BJ (cell line): ENCODE measurements around the gene TGFBR3L. TPM values are rescaled to one million over a fixed set of nuclear protein-coding genes. Genes with fewer than 3 reads are reported as not detected.

ENCODE experiments used
- CTCF ChIA-PET: fragments of 350-600 bp; formaldehyde crosslinking; extraction: SDS; loops from one replicate; lab custom pipeline; 2021; ENCODE audit warnings: antibody characterized with exemption, inconsistent platforms; lab: Yijun Ruan, JAX
- POLR2A ChIA-PET: fragments of 300-600 bp; sonication (Branson Sonifier 250); formaldehyde crosslinking; extraction: SDS; loops from one replicate; lab custom pipeline; 2021; ENCODE audit warnings: antibody characterized with exemption; lab: Charles Lee
- DNase-seq: peaks from one replicate; pipeline ENCODE4 v3.0.0-alpha.2; 2011; ENCODE audit warnings: low read depth
- H3K27me3 ChIP-seq: 2 replicates; pipeline ENCODE4 v1.6.0; 2011; ENCODE audit warnings: low read length; ENCODE audit not compliant: control insufficient read depth, insufficient read depth
- H3K36me3 ChIP-seq: 2 replicates; pipeline ENCODE4 v1.5.1; 2011; ENCODE audit warnings: low read length; ENCODE audit not compliant: control insufficient read depth, insufficient read depth
- H3K4me3 ChIP-seq: 2 replicates; pipeline ENCODE4 v1.5.1; 2011; ENCODE audit warnings: low read depth, mild to moderate bottlenecking, control low read depth, low read length
- polyA plus RNA-seq: library from polyadenylated mRNA; depleted of rRNA; stranded (reverse); fragments of >200 nt; gene quantifications from 2 replicates; pipeline ENCODE4 v1.2.3, GENCODE V29; 2011
- TF ChIP-seq, protein P1 (sequence below): IDR thresholded peaks from 2 replicates; pipeline ENCODE4 v1.5.1; 2011; ENCODE audit warnings: low read depth, mild to moderate bottlenecking, control low read depth, inconsistent platforms, low read length, moderate library complexity; ENCODE audit not compliant: insufficient read depth

The TGFBR3L gene
- polyA plus RNA-seq, 1 experiment = 0.50 TPM

DNA sequence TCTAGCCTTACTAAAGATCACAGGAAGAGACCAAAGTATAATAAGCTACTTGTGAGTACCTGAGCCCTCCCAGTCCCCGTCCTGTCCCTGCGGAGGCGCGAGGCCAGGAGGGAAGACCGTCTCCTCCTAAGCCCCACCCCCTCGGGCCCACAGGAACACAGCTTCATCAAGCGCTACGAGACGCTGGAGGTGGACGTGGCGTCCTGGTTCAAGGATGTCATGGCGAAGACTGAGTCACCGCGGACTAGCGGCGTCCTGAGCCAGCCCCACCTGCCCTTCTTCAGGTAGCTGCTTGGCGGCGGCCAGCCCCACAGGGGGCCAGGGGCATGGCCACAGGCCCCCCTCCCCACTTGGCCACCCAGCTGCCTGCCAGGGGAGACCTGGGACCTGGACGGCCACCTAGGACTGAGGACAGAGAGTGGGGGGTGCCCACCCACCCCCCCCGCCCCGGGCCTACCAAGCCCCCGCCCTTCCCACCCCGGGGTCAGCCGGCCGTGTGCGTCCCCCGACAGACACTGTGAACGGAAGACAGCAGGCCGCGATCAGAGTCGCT lies 2.4 kb upstream of the TGFBR3L start:
- no peak for DNase-seq
- H3K4me3 ChIP-seq = no peak overlapping the region
- TF ChIP-seq, protein P1, sequence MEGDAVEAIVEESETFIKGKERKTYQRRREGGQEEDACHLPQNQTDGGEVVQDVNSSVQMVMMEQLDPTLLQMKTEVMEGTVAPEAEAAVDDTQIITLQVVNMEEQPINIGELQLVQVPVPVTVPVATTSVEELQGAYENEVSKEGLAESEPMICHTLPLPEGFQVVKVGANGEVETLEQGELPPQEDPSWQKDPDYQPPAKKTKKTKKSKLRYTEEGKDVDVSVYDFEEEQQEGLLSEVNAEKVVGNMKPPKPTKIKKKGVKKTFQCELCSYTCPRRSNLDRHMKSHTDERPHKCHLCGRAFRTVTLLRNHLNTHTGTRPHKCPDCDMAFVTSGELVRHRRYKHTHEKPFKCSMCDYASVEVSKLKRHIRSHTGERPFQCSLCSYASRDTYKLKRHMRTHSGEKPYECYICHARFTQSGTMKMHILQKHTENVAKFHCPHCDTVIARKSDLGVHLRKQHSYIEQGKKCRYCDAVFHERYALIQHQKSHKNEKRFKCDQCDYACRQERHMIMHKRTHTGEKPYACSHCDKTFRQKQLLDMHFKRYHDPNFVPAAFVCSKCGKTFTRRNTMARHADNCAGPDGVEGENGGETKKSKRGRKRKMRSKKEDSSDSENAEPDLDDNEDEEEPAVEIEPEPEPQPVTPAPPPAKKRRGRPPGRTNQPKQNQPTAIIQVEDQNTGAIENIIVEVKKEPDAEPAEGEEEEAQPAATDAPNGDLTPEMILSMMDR = no peak
- ChIA-PET CTCF (interaction anchor here (1.0 kb wide), 2 partner anchors 9 to 231 kb away, joined by 3 to 4 read pairs; partner anchors contain the start of genes MAP2K7 and TRAPPC5), POLR2A (no interaction called here)
- H3K36me3 ChIP-seq = peaks cover 15% of the 10 kb centered on the region
- no peaks in the 10 kb centered on the region for H3K27me3 ChIP-seq

DNA sequence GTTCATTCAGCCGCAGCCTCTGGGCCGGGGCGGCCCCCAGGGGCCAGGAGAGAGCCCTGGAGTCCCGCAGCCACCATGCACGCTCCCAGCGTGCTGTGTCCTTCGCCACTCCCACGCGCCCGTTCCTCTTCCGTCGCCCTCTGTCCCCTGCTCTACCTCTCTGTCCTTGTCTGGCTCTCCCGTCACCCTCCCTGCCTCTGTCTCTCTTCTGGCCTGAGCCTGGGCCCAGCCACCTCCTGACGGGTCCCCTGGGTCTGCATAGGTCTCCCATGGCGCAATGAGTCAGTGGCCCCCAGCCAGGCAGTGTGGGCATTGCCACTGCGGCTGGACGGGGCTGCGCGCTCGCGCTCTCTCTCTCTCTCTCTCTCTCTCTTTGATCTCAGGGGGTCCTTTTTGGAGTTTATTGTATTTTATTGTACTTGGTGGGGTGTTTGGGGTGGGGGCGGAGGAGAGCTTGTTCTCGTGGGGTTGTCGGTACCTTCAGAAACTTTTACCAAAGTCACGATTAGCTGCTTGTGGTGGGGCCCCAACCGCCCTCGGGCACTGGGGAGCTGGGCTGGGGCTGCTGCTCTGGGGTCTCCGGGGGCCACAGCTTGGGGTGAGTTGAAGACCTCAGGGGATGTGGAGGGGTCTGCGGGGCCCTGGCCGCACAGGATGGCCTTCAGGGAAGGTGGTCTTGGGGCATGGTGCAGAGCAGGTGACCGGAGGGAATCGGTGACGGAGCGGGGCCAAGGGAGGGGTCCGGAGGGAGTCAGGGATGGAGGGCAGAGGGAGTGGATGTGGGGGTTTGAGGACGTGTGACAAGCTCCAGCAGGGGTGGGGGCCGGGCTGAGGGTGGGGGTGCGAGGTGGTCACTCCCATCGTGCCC lies 1.7 kb upstream of the TGFBR3L start:
- Histone ChIP-seq H3K36me3 (peaks cover 15% of the 10 kb centered on the region), H3K27me3 (no peaks in the 10 kb centered on the region), H3K4me3 (no peak overlapping the region)
- POLR2A ChIA-PET = no interaction called here
- DNase-seq = no peak
- TF ChIP-seq, protein P1 = no peak
- CTCF ChIA-PET = interaction anchor here (0.7 to 1.0 kb wide), 2 partner anchors 9 to 113 kb away, joined by 3 to 4 read pairs; partner anchors contain the start of gene MAP2K7

DNA sequence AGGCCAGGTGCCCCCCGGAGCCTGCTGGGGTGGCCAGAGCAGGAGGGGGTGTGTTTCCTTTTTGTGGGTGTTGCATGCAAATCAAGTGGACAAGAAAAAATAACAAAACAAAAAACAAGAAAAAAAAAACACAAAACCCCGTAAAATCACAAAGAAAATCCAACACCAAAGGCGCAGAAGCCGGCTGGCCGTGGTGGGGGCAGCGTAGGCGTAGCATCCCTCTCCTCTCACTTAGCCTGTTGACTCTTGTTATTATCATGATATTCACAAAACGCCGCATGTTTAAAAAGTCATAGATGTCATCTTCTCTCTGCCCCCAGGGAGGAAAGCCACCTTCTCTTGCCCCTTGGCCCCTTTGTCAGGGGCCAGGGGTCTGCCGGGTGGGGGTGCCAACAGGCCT lies 978 bp upstream of the TGFBR3L start:
- Histone ChIP-seq H3K27me3 (no peaks in the 10 kb centered on the region), H3K36me3 (peaks cover 13% of the 10 kb centered on the region), H3K4me3 (no peak overlapping the region)
- TF ChIP-seq, protein P1 = no peak
- ChIA-PET POLR2A (no interaction called here), CTCF (interaction anchor here (0.7 kb wide), 1 partner anchor 112 kb away, joined by 3 read pairs; no protein-coding TSS in a partner anchor)
- no peak for DNase-seq

DNA sequence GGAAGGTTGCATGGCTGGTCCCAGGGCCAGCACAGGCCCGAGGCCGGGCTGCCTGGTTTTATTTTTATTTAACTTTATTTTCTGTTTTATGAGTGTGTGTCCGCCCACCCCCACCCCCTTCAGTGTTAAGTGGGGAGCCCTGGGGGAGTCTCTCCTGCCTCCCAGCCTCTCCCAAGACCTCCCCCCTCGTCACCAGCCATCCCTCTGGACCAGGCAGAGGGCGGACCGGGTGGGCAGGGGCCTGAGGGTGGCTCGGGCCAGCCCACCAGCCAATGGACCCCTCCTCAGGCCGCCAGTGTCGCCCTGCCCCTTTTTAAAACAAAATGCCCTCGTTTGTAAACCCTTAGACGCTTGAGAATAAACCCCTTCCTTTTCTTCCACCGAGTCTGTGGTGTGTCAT lies 531 bp upstream of the TGFBR3L start:
- ChIA-PET POLR2A (no interaction called here), CTCF (no interaction called here)
- no peak for DNase-seq
- H3K36me3 ChIP-seq = peaks cover 13% of the 10 kb centered on the region
- no peak overlapping the region for H3K4me3 ChIP-seq
- TF ChIP-seq, protein P1 = no peak
- H3K27me3 ChIP-seq = no peaks in the 10 kb centered on the region
